ENCODE results near the gene IFRD2.

GRCh38 chr3:50323614-50324199 lies 31.5 kb upstream of the IFRD2 start:
- TF ChIP-seq CTCF (IDR thresholded peaks at IDR 0.05; ENCODE audit: low read depth, low read length), result no peak
- no peak for TF ChIP-seq POLR2A (IDR thresholded peaks at IDR 0.05; ENCODE audit: extremely low read depth, insufficient read length)
- no peak for TF ChIP-seq MAX (IDR thresholded peaks at IDR 0.05; ENCODE audit: low read depth, low read length)
